NCI-H187 (cell line): ENCODE measurements around the gene GBF1.
"Not testable (repeated sequence)": the region's sequence is repeated elsewhere in the genome, so short reads cannot be mapped to it uniquely, and the experiment has no call there.

ENCODE experiments used
- DNase-seq, 2 experiments: peaks; one replicate each; lab custom pipeline; 2025; lab: John Stamatoyannopoulos, UW

Gene GBF1

GRCh38 chr10:102231357-102232318, 13.7 kb upstream of the GBF1 start:
- peak in 1 of 2 experiments; percentile 5 for DNase-seq

GRCh38 chr10:102233997-102234396, 11.3 kb upstream of the GBF1 start:
- DNase-seq: no peak

- no peak for DNase-seq
Observed at GRCh38 chr10:102234888-102235597, 10.3 kb upstream of the GBF1 start.

- no peak for DNase-seq
Observed at GRCh38 chr10:102235598-102235920, 9.8 kb upstream of the GBF1 start.

GRCh38 chr10:102236006-102236405, 9.3 kb upstream of the GBF1 start:
- no peak for DNase-seq

- DNase-seq: no peak
Observed at GRCh38 chr10:102237711-102238252, 7.5 kb upstream of the GBF1 start.

- DNase-seq: no peak
Observed at GRCh38 chr10:102240467-102241031, 4.8 kb upstream of the GBF1 start.

GRCh38 chr10:102241032-102241443, 4.3 kb upstream of the GBF1 start:
- no peak for DNase-seq

- peak; percentile 36 to 77 for DNase-seq
Observed at GRCh38 chr10:102241444-102242117, 3.8 kb upstream of the GBF1 start, which contains the start of gene PITX3. Gene PITX3 (minus strand): TSS chr10:102241512. CDS start chr10:102232080, 9,432 bp downstream.

- DNase-seq: no peak
Observed at GRCh38 chr10:102242118-102242485, 3.2 kb upstream of the GBF1 start.

- DNase-seq: no peak
Observed at GRCh38 chr10:102243309-102243708, 2.0 kb upstream of the GBF1 start.

- no peak for DNase-seq
Observed at GRCh38 chr10:102245932-102246251, 560 bp downstream of the GBF1 start.

- no peak for DNase-seq
Observed at GRCh38 chr10:102246261-102246660, 929 bp downstream of the GBF1 start.

- no peak for DNase-seq
Observed at GRCh38 chr10:102247734-102248133, 2.4 kb downstream of the GBF1 start.

- DNase-seq: not testable (repeated sequence)
Observed at GRCh38 chr10:102252508-102252907, 7.2 kb downstream of the GBF1 start.

- no peak for DNase-seq
Observed at GRCh38 chr10:102254426-102254825, 9.1 kb downstream of the GBF1 start.

- DNase-seq: no peak
Observed at GRCh38 chr10:102255404-102255803, 10.1 kb downstream of the GBF1 start.

GRCh38 chr10:102261196-102261595, 15.9 kb downstream of the GBF1 start:
- no peak for DNase-seq

GRCh38 chr10:102261842-102262241, 16.5 kb downstream of the GBF1 start:
- no peak for DNase-seq

GRCh38 chr10:102262744-102263370, 17.5 kb downstream of the GBF1 start:
- DNase-seq: no peak

- no peak for DNase-seq
Observed at GRCh38 chr10:102264371-102264770, 19.0 kb downstream of the GBF1 start.

GRCh38 chr10:102266670-102267069, 21.3 kb downstream of the GBF1 start:
- no peak for DNase-seq
